Smooth muscle cell (in vitro differentiated cells): Measurements from ENCODE around the gene TSPAN17. TPM values are rescaled to one million over a fixed set of nuclear protein-coding genes. Genes with fewer than 3 reads are reported as not detected.

ENCODE experiments used
- DNase-seq: peaks from one replicate; lab custom pipeline; 2025; ENCODE audit not compliant: unreplicated experiment; lab: John Stamatoyannopoulos, UW
- H2AFZ ChIP-seq: fragments of 200-600 bp; sonication (generic); 2 replicates; pipeline ENCODE4 v1.6.0; 2016; ENCODE audit warnings: antibody characterized with exemption, low read depth, mild to moderate bottlenecking
- H3F3A ChIP-seq: fragments of 200-600 bp; sonication (generic); 2 replicates; pipeline ENCODE4 v1.6.0; 2017; ENCODE audit warnings: antibody characterized with exemption, low read depth
- H3K27ac ChIP-seq: fragments of 200-600 bp; sonication (generic); 2 replicates; pipeline ENCODE4 v1.5.1; 2016; ENCODE audit warnings: low read depth, mild to moderate bottlenecking
- H3K27me3 ChIP-seq: fragments of 200-600 bp; sonication (generic); 2 replicates; pipeline ENCODE4 v1.6.1; 2016; ENCODE audit warnings: low read depth, mild to moderate bottlenecking
- H3K36me3 ChIP-seq: fragments of 200-600 bp; sonication (generic); 2 replicates; pipeline ENCODE4 v1.5.1; 2016; ENCODE audit warnings: low read depth
- H3K4me1 ChIP-seq: fragments of 200-600 bp; sonication (generic); 2 replicates; pipeline ENCODE4 v1.5.1; 2016; ENCODE audit warnings: low read depth
- H3K4me2 ChIP-seq: fragments of 200-600 bp; sonication (generic); 2 replicates; pipeline ENCODE4 v1.6.0; 2016; ENCODE audit warnings: mild to moderate bottlenecking
- H3K4me3 ChIP-seq: fragments of 200-600 bp; sonication (generic); 2 replicates; pipeline ENCODE4 v1.5.1; 2016; ENCODE audit warnings: mild to moderate bottlenecking
- H3K79me2 ChIP-seq: fragments of 200-600 bp; sonication (generic); 2 replicates; pipeline ENCODE4 v1.6.0; 2016; ENCODE audit warnings: low read depth, mild to moderate bottlenecking
- H3K9ac ChIP-seq: fragments of 200-600 bp; sonication (generic); 2 replicates; pipeline ENCODE4 v1.6.0; 2016; ENCODE audit warnings: low read depth
- H3K9me3 ChIP-seq: fragments of 200-600 bp; sonication (generic); replicated peaks from 2 replicates; pipeline ENCODE4 v1.5.1; 2016; ENCODE audit warnings: low read depth
- H4K20me1 ChIP-seq: fragments of 200-600 bp; sonication (generic); 2 replicates; pipeline ENCODE4 v1.6.0; 2016; ENCODE audit warnings: low read depth
- CTCF ChIP-seq: fragments of 200-600 bp; sonication (generic); IDR thresholded peaks from 2 replicates; pipeline ENCODE4 v1.5.1; 2017; ENCODE audit warnings: borderline replicate concordance, mild to moderate bottlenecking, antibody characterized with exemption; ENCODE audit not compliant: insufficient read depth, poor library complexity, severe bottlenecking
- WGBS: methylation state at CpG from one replicate; pipeline ENCODE4 v1.1.7; 2016; ENCODE audit warnings: low lambda C conversion rate; 5-methylcytosine and 5-hydroxymethylcytosine counted together
- polyA plus RNA-seq: library from polyadenylated mRNA; unstranded; fragments of >200 nt; fragmentation: Nextera tagmentation; extraction: Ambion mirVana; gene quantifications from 2 replicates; pipeline ENCODE4 v1.2.1, GENCODE V29; 2016
- total RNA-seq: library from RNA; depleted of rRNA; stranded (reverse); fragments of >200 nt; gene quantifications from 2 replicates; pipeline ENCODE4 v1.2.3, GENCODE V29; 2014

TSPAN17 gene
- total and polyA plus RNA-seq, 2 experiments from 2014 or later, result 29.7 to 31.0 TPM

- H2AFZ ChIP-seq, result no peak overlapping the region
- no peaks in the 10 kb centered on the region for H3F3A ChIP-seq
- no peak overlapping the region for H3K4me2 ChIP-seq
- H3K4me1 ChIP-seq, result peaks cover 11% of the 10 kb centered on the region
- no peak for DNase-seq
- 86% methylated on average over 11 of the region's 11 CpGs for WGBS
- no peaks in the 10 kb centered on the region for H3K36me3 ChIP-seq
- H3K4me3 ChIP-seq, result no peak overlapping the region
- no peaks in the 10 kb centered on the region for H3K27me3 ChIP-seq
- peaks cover 12% of the 10 kb centered on the region for H3K79me2 ChIP-seq
- H4K20me1 ChIP-seq, result peaks cover under 1% of the 10 kb centered on the region
- no peak overlapping the region for H3K9ac ChIP-seq
- no peak for TF ChIP-seq CTCF
- H3K27ac ChIP-seq, result no peak overlapping the region
- H3K9me3 ChIP-seq, result no peaks in the 10 kb centered on the region
These were observed 3.6 kb upstream of the TSPAN17 start for GRCh38 chr5:176643491-176644219.

- Histone ChIP-seq H3F3A (no peaks in the 10 kb centered on the region), H3K4me2 (no peak overlapping the region), H3K9me3 (no peaks in the 10 kb centered on the region), H3K9ac (no peak overlapping the region), H3K79me2 (peaks cover 14% of the 10 kb centered on the region), H4K20me1 (peaks cover 7% of the 10 kb centered on the region), H3K27me3 (no peaks in the 10 kb centered on the region), H3K36me3 (no peaks in the 10 kb centered on the region), H3K27ac (no peak overlapping the region), H2AFZ (no peak overlapping the region), H3K4me1 (peaks cover 11% of the 10 kb centered on the region), H3K4me3 (no peak overlapping the region)
- TF ChIP-seq CTCF, result no peak
- DNase-seq, result no peak
- 77% methylated on average over 8 of the region's 9 CpGs for WGBS
These were observed 3.0 kb upstream of the TSPAN17 start for GRCh38 chr5:176644294-176644693.

- no peak for TF ChIP-seq CTCF
- H4K20me1 ChIP-seq, result peaks cover 14% of the 10 kb centered on the region
- no peak overlapping the region for H3K27ac ChIP-seq
- no peaks in the 10 kb centered on the region for H3K27me3 ChIP-seq
- no peak overlapping the region for H3K9ac ChIP-seq
- no peak overlapping the region for H3K4me2 ChIP-seq
- H3K9me3 ChIP-seq, result no peaks in the 10 kb centered on the region
- H3K79me2 ChIP-seq, result peaks cover 14% of the 10 kb centered on the region
- H3F3A ChIP-seq, result no peaks in the 10 kb centered on the region
- WGBS, result 95% methylated on average over 20 of the region's 22 CpGs
- H3K4me1 ChIP-seq, result peaks cover 11% of the 10 kb centered on the region
- H3K36me3 ChIP-seq, result no peaks in the 10 kb centered on the region
- no peak for DNase-seq
- H2AFZ ChIP-seq, result no peak overlapping the region
- no peak overlapping the region for H3K4me3 ChIP-seq
These were observed 2.2 kb upstream of the TSPAN17 start for GRCh38 chr5:176644878-176645670.
